Trophoblast cell (in vitro differentiated cells and primary cell): ENCODE data around the gene NOXA1.

Experiments used
- DNase-seq, 2 donors: peaks; one replicate each; pipeline ENCODE4 v3.0.0-alpha.2; 2016
- H2AFZ ChIP-seq: 2 replicates; pipeline ENCODE4 v1.6.1; 2013; ENCODE audit warnings: low read length, moderate library complexity, mild to moderate bottlenecking; ENCODE audit not compliant: insufficient read depth, poor library complexity
- H2AK5ac ChIP-seq: 2 replicates; pipeline ENCODE4 v1.6.1; 2013; ENCODE audit warnings: mild to moderate bottlenecking, low read length
- H2BK120ac ChIP-seq: 2 replicates; pipeline ENCODE4 v1.6.1; 2013; ENCODE audit warnings: low read length, mild to moderate bottlenecking, moderate library complexity; ENCODE audit not compliant: insufficient read depth, poor library complexity
- H2BK12ac ChIP-seq: 2 replicates; pipeline ENCODE4 v1.6.1; 2013; ENCODE audit warnings: mild to moderate bottlenecking, low read length, moderate library complexity
- H2BK5ac ChIP-seq: 2 replicates; pipeline ENCODE4 v1.6.1; 2013; ENCODE audit warnings: low read length, low read depth, moderate library complexity, mild to moderate bottlenecking; ENCODE audit not compliant: poor library complexity
- H3K14ac ChIP-seq: 2 replicates; pipeline ENCODE4 v1.6.1; 2013; ENCODE audit warnings: mild to moderate bottlenecking, low read length
- H3K18ac ChIP-seq: 2 replicates; pipeline ENCODE4 v1.6.1; 2013; ENCODE audit warnings: mild to moderate bottlenecking, low read length
- H3K23ac ChIP-seq: 2 replicates; pipeline ENCODE4 v1.6.1; 2013; ENCODE audit warnings: low read length
- H3K27ac ChIP-seq: 2 replicates; pipeline ENCODE4 v1.5.1; 2013; ENCODE audit warnings: low read depth, mild to moderate bottlenecking, inconsistent platforms, low read length, moderate library complexity
- H3K27me3 ChIP-seq: 2 replicates; pipeline ENCODE4 v1.6.1; 2013; ENCODE audit warnings: inconsistent platforms, mild to moderate bottlenecking, low read length, moderate library complexity; ENCODE audit not compliant: insufficient read depth
- H3K36me3 ChIP-seq, 2 experiments: 1 replicate in 1 of 2; 2 replicates in 1 of 2; pipeline ENCODE4 v1.6.1; 2013; ENCODE audit warnings: low read length in 2 of 2, mild to moderate bottlenecking in 2 of 2, moderate library complexity in 1 of 2; ENCODE audit not compliant: insufficient read depth in 2 of 2, control insufficient read depth in 1 of 2
- H3K4ac ChIP-seq: 2 replicates; pipeline ENCODE4 v1.6.1; 2013; ENCODE audit warnings: low read depth, mild to moderate bottlenecking, low read length, moderate library complexity
- H3K4me1 ChIP-seq, 2 experiments: 1 replicate in 1 of 2; 2 replicates in 1 of 2; pipeline ENCODE4 v1.6.1; 2013; ENCODE audit warnings: low read length in 2 of 2, mild to moderate bottlenecking in 2 of 2, moderate library complexity in 1 of 2; ENCODE audit not compliant: insufficient read depth in 2 of 2, control insufficient read depth in 1 of 2
- H3K4me2 ChIP-seq: 2 replicates; pipeline ENCODE4 v1.6.1; 2013; ENCODE audit warnings: inconsistent platforms, mild to moderate bottlenecking, low read length, moderate library complexity
- H3K4me3 ChIP-seq: 2 replicates; pipeline ENCODE4 v1.5.1; 2013; ENCODE audit warnings: mild to moderate bottlenecking, low read depth, low read length, inconsistent platforms
- H3K79me1 ChIP-seq: one replicate; pipeline ENCODE4 v1.6.1; 2013; ENCODE audit warnings: low read length
- H3K79me2 ChIP-seq: 2 replicates; pipeline ENCODE4 v1.6.1; 2013; ENCODE audit warnings: low read length, mild to moderate bottlenecking; ENCODE audit not compliant: control insufficient read depth, insufficient read depth, poor library complexity
- H3K9ac ChIP-seq: 2 replicates; pipeline ENCODE4 v1.6.1; 2013; ENCODE audit warnings: mild to moderate bottlenecking, low read length
- H3K9me3 ChIP-seq: 2 replicates; pipeline ENCODE4 v1.6.1; 2013; ENCODE audit warnings: low read depth, mild to moderate bottlenecking, control low read depth, inconsistent platforms, low read length; ENCODE audit not compliant: insufficient read depth
- H4K12ac ChIP-seq: 2 replicates; pipeline ENCODE4 v1.6.1; 2013; ENCODE audit warnings: low read depth, mild to moderate bottlenecking, low read length, moderate library complexity
- H4K8ac ChIP-seq: 2 replicates; pipeline ENCODE4 v1.6.1; 2013; ENCODE audit warnings: low read depth, mild to moderate bottlenecking, low read length, moderate library complexity
- H4K91ac ChIP-seq: one replicate; pipeline ENCODE4 v1.6.1; 2013; ENCODE audit warnings: low read depth, mild to moderate bottlenecking, low read length, moderate library complexity
- WGBS: extraction: QIAGEN DNeasy Blood & Tissue Kit; methylation state at CpG from one replicate; pipeline ENCODE4 v1.1.7; 2013; ENCODE audit warnings: missing lambda C conversion rate; ENCODE audit not compliant: insufficient read length, insufficient coverage; ENCODE audit errors: extremely low coverage; 5-methylcytosine and 5-hydroxymethylcytosine counted together

NOXA1 gene

GRCh38 chr9:137380171-137380570 is 43.0 kb upstream of the NOXA1 start:
- Histone ChIP-seq H3K9me3 (no peaks in the 10 kb centered on the region), H3K27ac (no peak overlapping the region), H3K4me1 (no peaks in the 10 kb centered on the region), H3K79me1 (no peaks in the 10 kb centered on the region), H3K4me2 (no peak overlapping the region), H2AFZ (no peak overlapping the region), H3K14ac (no peak overlapping the region), H2AK5ac (no peak overlapping the region), H2BK5ac (no peak overlapping the region), H3K27me3 (no peaks in the 10 kb centered on the region), H3K4ac (no peak overlapping the region), H3K36me3 (no peaks in the 10 kb centered on the region), H4K12ac (no peak overlapping the region), H3K79me2 (no peaks in the 10 kb centered on the region), H2BK12ac (no peak overlapping the region), H3K18ac (no peak overlapping the region), H2BK120ac (no peak overlapping the region), H3K4me3 (no peak overlapping the region), H4K8ac (no peak overlapping the region), H3K9ac (no peak overlapping the region), H3K23ac (no peak overlapping the region), H4K91ac (no peak overlapping the region)
- WGBS = no CpG with 5 or more reads among the region's 16 CpGs
- DNase-seq = no peak

DNA sequence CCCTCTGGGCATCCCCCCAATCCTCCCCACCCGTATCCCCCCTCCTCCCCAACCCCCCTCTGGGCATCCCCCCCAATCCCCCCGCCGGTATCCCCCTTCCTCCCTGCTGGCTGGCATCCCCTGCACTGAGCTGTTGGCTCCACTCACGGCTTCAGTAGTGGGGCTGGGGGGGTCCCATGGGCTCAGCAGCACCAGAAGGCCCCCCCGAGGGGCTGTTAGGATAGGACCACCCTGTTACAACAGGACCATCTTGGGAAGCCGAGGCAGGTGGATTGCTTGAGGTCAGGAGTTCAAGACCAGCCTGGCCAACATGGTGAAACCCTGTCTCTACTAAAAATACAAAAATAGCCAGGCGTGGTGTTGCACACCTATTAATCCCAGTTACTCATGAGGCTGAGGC is 42.6 kb upstream of the NOXA1 start:
- H3K4me2 ChIP-seq = no peak overlapping the region
- WGBS = no CpG with 5 or more reads among the region's 7 CpGs

GRCh38 chr9:137381501-137382443 is 41.4 kb upstream of the NOXA1 start:
- no CpG with 5 or more reads among the region's 53 CpGs for WGBS
- Histone ChIP-seq H3K18ac (no peak overlapping the region), H3K9ac (no peak overlapping the region), H2BK120ac (no peak overlapping the region), H2AK5ac (no peak overlapping the region), H4K8ac (no peak overlapping the region), H3K36me3 (no peaks in the 10 kb centered on the region), H3K4ac (no peak overlapping the region), H3K4me3 (no peak overlapping the region), H3K79me2 (no peaks in the 10 kb centered on the region), H3K4me2 (no peak overlapping the region), H3K4me1 (no peaks in the 10 kb centered on the region), H3K27ac (no peak overlapping the region), H3K9me3 (no peaks in the 10 kb centered on the region), H2BK12ac (no peak overlapping the region), H4K91ac (no peak overlapping the region), H3K23ac (no peak overlapping the region), H3K14ac (no peak overlapping the region), H4K12ac (no peak overlapping the region), H2AFZ (no peak overlapping the region), H3K27me3 (no peaks in the 10 kb centered on the region), H3K79me1 (no peaks in the 10 kb centered on the region), H2BK5ac (no peak overlapping the region)
- DNase-seq = no peak

More for the DNA sequence above, 42.6 kb upstream of the NOXA1 start:
- H3K4me1 ChIP-seq = no peaks in the 10 kb centered on the region
- no peak overlapping the region for H3K4me3 ChIP-seq
- H2AK5ac ChIP-seq = no peak overlapping the region
- H3K79me2 ChIP-seq = no peaks in the 10 kb centered on the region
- no peaks in the 10 kb centered on the region for H3K36me3 ChIP-seq
- H3K79me1 ChIP-seq = no peaks in the 10 kb centered on the region
- no peak overlapping the region for H3K4ac ChIP-seq
- no peak overlapping the region for H2AFZ ChIP-seq
- H3K9ac ChIP-seq = no peak overlapping the region
- no peak overlapping the region for H4K8ac ChIP-seq
- no peaks in the 10 kb centered on the region for H3K27me3 ChIP-seq
- no peak overlapping the region for H3K18ac ChIP-seq
- H3K27ac ChIP-seq = no peak overlapping the region
- H4K12ac ChIP-seq = no peak overlapping the region
- no peak overlapping the region for H3K14ac ChIP-seq
- no peak overlapping the region for H4K91ac ChIP-seq
- no peak overlapping the region for H2BK5ac ChIP-seq
- H2BK12ac ChIP-seq = no peak overlapping the region
- H2BK120ac ChIP-seq = no peak overlapping the region
- no peak overlapping the region for H3K23ac ChIP-seq
- DNase-seq = no peak
- no peaks in the 10 kb centered on the region for H3K9me3 ChIP-seq

- H3K9me3 ChIP-seq = no peaks in the 10 kb centered on the region
- H2AFZ ChIP-seq = no peak overlapping the region
- H3K9ac ChIP-seq = no peak overlapping the region
- no peak overlapping the region for H3K4me2 ChIP-seq
- no peak overlapping the region for H3K18ac ChIP-seq
- no peak overlapping the region for H3K14ac ChIP-seq
- H2BK5ac ChIP-seq = no peak overlapping the region
- no peak overlapping the region for H3K27ac ChIP-seq
- no peak overlapping the region for H4K91ac ChIP-seq
- H2AK5ac ChIP-seq = no peak overlapping the region
- no peaks in the 10 kb centered on the region for H3K36me3 ChIP-seq
- H3K4me3 ChIP-seq = no peak overlapping the region
- H3K23ac ChIP-seq = no peak overlapping the region
- no peak overlapping the region for H4K12ac ChIP-seq
- no CpG with 5 or more reads among the region's 25 CpGs for WGBS
- DNase-seq = no peak
- no peaks in the 10 kb centered on the region for H3K79me1 ChIP-seq
- no peak overlapping the region for H2BK120ac ChIP-seq
- H4K8ac ChIP-seq = no peak overlapping the region
- no peak overlapping the region for H3K4ac ChIP-seq
- no peaks in the 10 kb centered on the region for H3K4me1 ChIP-seq
- H3K27me3 ChIP-seq = no peaks in the 10 kb centered on the region
- H2BK12ac ChIP-seq = no peak overlapping the region
- H3K79me2 ChIP-seq = no peaks in the 10 kb centered on the region
Measured at GRCh38 chr9:137382444-137383080, 40.6 kb upstream of the NOXA1 start.
